Psoas muscle (tissue), 8 donors: ENCODE measurements around the gene MADD. TPM values are rescaled to one million over a fixed set of nuclear protein-coding genes. Genes with fewer than 3 reads are reported as not detected.
A peak's percentile ranks its signal among the peaks of the same experiment; 100 is the strongest.

ENCODE experiments used
- ATAC-seq, 4 donors: fragments of 200-7000 bp; cut with Tn5 transposase; one replicate each; pipeline ENCODE4 v1.9.1; 2020; ENCODE audit warnings: moderate library complexity in 3 of 4, mild to moderate bottlenecking in 2 of 4
- DNase-seq, 2 donors: peaks; one replicate each; pipeline ENCODE4 v3.0.0-alpha.2; 2020
- H3K27ac ChIP-seq: fragments of 200-600 bp; one replicate; pipeline ENCODE4 v1.8.0; 2022
- H3K27me3 ChIP-seq, 3 donors: fragments of 200-600 bp in 1 of 3; one replicate each; pipeline versions ENCODE4 v1.6.1 to v1.8.0; 2013 to 2022; ENCODE audit warnings: low read length in 2 of 3, mild to moderate bottlenecking in 2 of 3, moderate library complexity in 1 of 3; ENCODE audit not compliant: insufficient read depth in 3 of 3
- H3K36me3 ChIP-seq, 2 donors: fragments of 200-600 bp in 1 of 2; one replicate each; pipeline versions ENCODE4 v1.6.1 to v1.8.0; 2013 to 2022; ENCODE audit warnings: low read depth in 1 of 2, mild to moderate bottlenecking in 1 of 2, moderate library complexity in 1 of 2; ENCODE audit not compliant: insufficient read depth in 1 of 2
- H3K4me1 ChIP-seq: fragments of 200-600 bp; one replicate; pipeline ENCODE4 v1.8.0; 2022
- H3K4me3 ChIP-seq: fragments of 200-600 bp; one replicate; pipeline ENCODE4 v1.8.0; 2022; ENCODE audit warnings: mild to moderate bottlenecking
- H3K9me3 ChIP-seq: fragments of 200-600 bp; one replicate; pipeline ENCODE4 v1.8.0; 2022
- CTCF ChIP-seq: fragments of 200-600 bp; IDR thresholded peaks from one replicate; pipeline ENCODE4 v1.8.0; 2022; ENCODE audit warnings: antibody characterized with exemption
- WGBS, 3 donors: extraction: QIAGEN DNeasy Blood & Tissue Kit; methylation state at CpG; one replicate each; pipeline versions ENCODE4 v1.1.6 to v1.1.7; 2013; 5-methylcytosine and 5-hydroxymethylcytosine counted together
- intact Hi-C, 2 donors: fragments of 100-400 bp; cut with DNase I; formaldehyde crosslinking; loops; one replicate each; pipeline versions ENCODE4 v1.11.0 to v1.14.2; 2022
- polyA plus RNA-seq, 3 donors: library from polyadenylated mRNA; stranded (reverse); fragments of 200-250 nt; gene quantifications; one replicate each; pipeline ENCODE4 v1.2.3, GENCODE V29; 2013
- total RNA-seq, 4 donors: library from RNA; stranded (reverse); fragmentation: NEBNext Ultra II Directional in 2 of 4; extraction: Animal tissue kit (Norgen Biotek cat#: 25700) in 2 of 4; gene quantifications; one replicate each; pipeline versions ENCODE4 v1.2.1 to v1.2.4, GENCODE V29; 2021 to 2023
- donor health status: healthy with polysubstance abuse.
- donor health status: DM: no; HTN: no; CAD: no; lungs with moderate emphysema.
- donor health status: Bipolar disorder and iron deficiency.
- donor health status: healthy.
- donor health status: DM: yes; HTN: yes; CAD: no.
- donor health status: DM: no; HTN: no; CAD: no.
- donor health status: DM: no; HTN: no; CAD: no.
- donor health status: DM: yes; HTN: yes; CAD: no.

The MADD gene
- total and polyA plus RNA-seq, 7 donors: 11.5 to 33.6 (median 19.5) TPM

DNA sequence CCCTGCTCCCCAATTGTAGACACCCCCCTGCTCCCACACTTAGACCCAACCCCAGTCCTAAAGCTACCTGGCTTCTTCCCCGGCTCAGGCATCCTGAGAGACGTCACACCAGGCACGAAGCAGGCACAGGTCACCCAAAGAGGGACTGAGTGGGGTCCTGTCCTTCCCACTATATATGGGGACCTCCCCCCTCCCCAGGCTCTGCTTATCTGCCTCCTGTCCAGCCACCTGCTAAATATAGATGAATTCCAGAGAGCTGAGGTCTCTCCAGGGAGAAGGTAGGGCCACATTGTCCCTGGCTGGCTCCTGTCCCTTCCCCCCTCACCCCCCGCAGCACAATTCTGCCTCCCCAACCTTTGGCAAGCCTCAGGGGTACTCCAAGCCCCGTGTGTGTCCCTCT is 82.6 kb downstream of the MADD start, which contains the start of gene MYBPC3:
TSS of gene MYBPC3 (minus strand) at position 147 of the 400 bp plus-strand sequence. CDS start at position 92, 55 bp downstream.
- 60 to 64% (median 61%) methylated on average over 5 of the region's 5 CpGs for WGBS, 3 donors
- no peak within 1 kb of the TSS for H3K4me3 ChIP-seq

GRCh38 chr11:47353978-47354774 is 84.2 kb downstream of the MADD start:
- DNase-seq (no peak), ATAC-seq (peak in 2 of 4 donors; percentile 5 to 21)
- no peaks in the 10 kb centered on the region for H3K36me3 ChIP-seq
- TF ChIP-seq CTCF: no peak
- peaks cover 5% of the 10 kb centered on the region for H3K4me1 ChIP-seq
- H3K9me3 ChIP-seq: no peaks in the 10 kb centered on the region
- H3K27me3 ChIP-seq: no peaks in the 10 kb centered on the region
- intact Hi-C loops: loop anchor here (2.0 to 10.0 kb wide), 4 partner anchors 82 to 469 kb away; partner anchors contain the start of gene MADD (in 2 of the 2)
- 76 to 86% (median 85%) methylated on average over 15 of the region's 15 CpGs for WGBS, 3 donors
- H3K4me3 ChIP-seq: peak overlapping the region; percentile 74
- H3K27ac ChIP-seq: peak overlapping the region; percentile 90

More for the DNA sequence above, 82.6 kb downstream of the MADD start, which contains the start of gene MYBPC3:
- ATAC-seq: no peak
- no peak for DNase-seq
- Histone ChIP-seq H3K27me3 (no peaks in the 10 kb centered on the region), H3K4me1 (peaks cover 5% of the 10 kb centered on the region), H3K36me3 (no peaks in the 10 kb centered on the region), H3K27ac (no peak within 1 kb of the TSS), H3K9me3 (no peaks in the 10 kb centered on the region)
- TF ChIP-seq CTCF: no peak
- intact Hi-C loops: loop anchor here (5.0 to 10.0 kb wide), 3 partner anchors 80 to 468 kb away; partner anchors contain the start of gene MADD (in 1 of the 2)

DNA sequence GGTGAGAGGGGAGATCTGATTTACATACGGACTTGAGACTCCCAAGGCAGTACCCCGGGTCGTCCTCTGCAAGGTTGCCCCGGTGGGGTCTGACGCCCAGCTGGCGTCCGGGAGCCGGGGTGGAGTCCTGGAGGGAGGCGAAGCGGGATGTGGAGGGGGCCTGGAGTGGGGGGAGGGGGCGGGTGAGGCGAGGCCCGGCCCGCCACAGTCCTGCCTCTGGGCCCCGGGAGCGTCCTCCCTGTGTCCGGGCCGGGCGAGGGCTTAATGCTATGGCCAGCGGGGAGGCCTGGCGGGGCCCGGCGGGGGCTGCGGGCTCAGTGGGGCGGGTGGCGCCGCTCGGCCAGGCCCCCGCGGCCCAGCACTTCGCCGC is 85.0 kb downstream of the MADD start:
- Histone ChIP-seq H3K9me3 (no peaks in the 10 kb centered on the region), H3K27me3 (no peaks in the 10 kb centered on the region), H3K4me3 (peak overlapping the region; percentile 74), H3K4me1 (peaks cover 5% of the 10 kb centered on the region), H3K36me3 (no peaks in the 10 kb centered on the region), H3K27ac (peak overlapping the region; percentile 90)
- 7 to 12% (median 10%) methylated on average over 21 to 32 of the region's 32 CpGs for WGBS, 3 donors
- DNase-seq (no peak), ATAC-seq (peak in 2 of 4 donors; percentile 62 to 68)
- TF ChIP-seq CTCF: no peak
- intact Hi-C loops: loop anchor here (1.0 to 10.0 kb wide), 7 partner anchors 83 to 470 kb away; partner anchors contain the start of genes MADD (in 2 of the 2) and NR1H3 (in 1 of the 2)

DNA sequence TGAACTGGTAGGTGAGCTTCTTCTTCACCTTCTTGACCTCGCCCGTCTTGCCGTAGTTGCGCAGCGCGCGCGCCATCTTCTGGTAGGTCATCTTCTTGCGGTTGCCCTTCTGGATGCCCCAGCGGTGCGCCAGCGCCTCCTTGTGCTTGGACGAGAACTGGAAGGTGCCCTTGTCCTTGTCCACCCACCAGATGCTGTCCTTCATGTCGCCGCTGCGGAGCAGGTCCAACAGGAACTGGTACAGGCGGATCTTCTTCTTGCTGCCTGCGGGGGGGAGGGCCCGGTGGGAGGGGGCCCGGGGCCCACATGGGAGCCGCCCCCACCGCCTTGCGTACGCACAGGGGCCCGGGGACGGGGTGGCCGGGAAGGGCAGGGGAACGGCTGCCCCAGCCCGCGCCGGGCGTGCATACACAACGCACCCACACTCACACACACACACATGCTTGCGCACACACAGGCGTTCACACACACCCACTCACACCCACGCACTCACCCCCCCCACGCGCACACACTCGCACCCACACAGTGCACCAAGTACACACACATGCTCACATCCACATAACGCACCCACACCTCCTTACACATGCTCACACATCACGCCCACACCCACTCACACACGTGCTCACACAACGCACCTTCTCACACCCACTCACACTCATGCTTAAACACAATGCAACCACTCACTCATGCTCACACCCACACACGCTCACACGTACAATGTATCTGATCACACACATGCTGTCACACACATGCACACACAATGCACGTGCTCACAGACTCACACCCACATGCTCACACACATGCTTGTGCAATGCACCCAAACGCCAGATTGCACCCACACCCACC is 85.6 kb downstream of the MADD start:
- H3K36me3 ChIP-seq: no peaks in the 10 kb centered on the region
- no peaks in the 10 kb centered on the region for H3K9me3 ChIP-seq
- peak; percentile 92 to 97 (median 96) for ATAC-seq
- H3K27ac ChIP-seq: peak overlapping the region; percentile 90
- DNase-seq: peak; percentile 95 to 98
- peaks cover 5% of the 10 kb centered on the region for H3K4me1 ChIP-seq
- TF ChIP-seq CTCF: peak; percentile 94
- H3K4me3 ChIP-seq: peak overlapping the region; percentile 74
- WGBS, 3 donors: 21 to 28% (median 22%) methylated on average over 37 to 47 of the region's 47 CpGs
- intact Hi-C loops: loop anchor here (1.0 to 10.0 kb wide), 6 partner anchors 85 to 471 kb away; partner anchors contain the start of genes MADD (in 1 of the 2) and NR1H3 (in 1 of the 2)
- no peaks in the 10 kb centered on the region for H3K27me3 ChIP-seq
